ENCODE data around the gene SLC26A1. TPM values are rescaled to one million over a fixed set of nuclear protein-coding genes. Genes with fewer than 3 reads are reported as not detected.

Gene SLC26A1
- total RNA-seq, 4 donors from 2014 or later: 1.7 to 4.1 (median 2.8) TPM

DNA sequence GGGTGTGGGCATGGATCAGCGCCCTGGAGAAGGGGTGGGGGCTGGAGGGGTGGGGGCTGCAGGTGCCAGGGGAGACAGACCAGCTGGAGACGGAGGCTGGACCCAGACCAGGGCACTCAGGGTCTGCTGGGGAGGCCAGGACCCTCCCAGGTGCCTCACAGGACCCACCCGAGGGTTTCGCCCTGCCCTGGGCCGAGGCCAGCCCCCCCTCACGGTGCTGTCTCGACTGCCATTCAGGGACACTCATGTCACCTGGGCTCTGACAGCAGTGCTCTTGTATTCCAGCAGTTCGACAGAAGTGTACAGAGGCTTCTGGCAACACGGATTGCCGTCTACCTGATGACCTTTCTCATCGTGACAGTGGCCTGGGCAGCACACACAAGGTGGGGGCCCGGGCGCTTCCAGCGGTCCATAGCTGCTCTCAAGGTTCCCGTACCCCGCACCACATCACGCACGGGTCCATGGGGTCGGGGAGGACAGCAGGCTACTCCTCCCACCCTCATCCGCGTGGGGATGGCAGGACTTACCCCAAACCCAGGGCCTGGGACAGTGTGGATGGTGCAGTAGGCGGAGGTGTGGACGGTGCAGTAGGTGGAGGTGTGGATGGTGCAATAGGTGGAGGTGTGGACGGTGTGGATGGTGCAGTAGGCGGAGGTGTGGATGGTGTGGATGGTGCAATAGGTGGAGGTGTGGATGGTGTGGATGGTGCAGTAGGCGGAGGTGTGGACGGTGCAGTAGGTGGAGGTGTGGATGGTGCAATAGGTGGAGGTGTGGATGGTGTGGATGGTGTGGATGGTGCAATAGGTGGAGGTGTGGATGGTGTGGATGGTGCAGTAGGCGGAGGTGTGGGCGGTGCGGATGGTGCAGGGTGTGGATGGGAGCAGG lies 42.8 kb downstream of the SLC26A1 start:
- in situ Hi-C loops (cut with MboI; ENCODE audit: low pct_ligation_motif_present in 1 of 4, low pct_unique_long_range_greater_than_20kb in 1 of 4, low sequenced_read_pairs in 3 of 4): no loop called here
- WGBS, 2 donors (ENCODE audit: low coverage in 1 of 2): 90 to 100% methylated on average over 5 to 30 of the region's 30 CpGs
- intact Hi-C loops (cut with DNase I; ENCODE audit: low total_unique reads): no loop called here

DNA sequence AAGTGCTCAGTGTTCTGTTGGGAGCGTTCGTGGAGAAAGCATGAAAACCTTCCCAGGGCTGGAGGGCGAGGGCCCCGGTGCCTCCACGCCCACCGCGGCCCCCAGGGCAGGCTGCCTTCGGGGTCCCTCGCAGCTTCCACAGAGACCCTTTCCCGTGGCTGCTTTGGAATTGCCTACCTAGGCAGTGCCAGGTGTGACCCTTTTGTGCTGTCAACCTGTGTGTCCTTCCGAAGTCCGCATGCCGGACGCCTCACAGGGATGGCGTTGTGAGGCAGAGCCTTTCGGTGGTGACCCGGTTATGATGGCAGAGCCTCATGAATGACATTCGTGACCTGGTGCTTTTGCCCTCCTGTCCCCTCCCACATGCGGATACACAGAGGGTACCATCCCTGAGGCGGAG lies 43.5 kb downstream of the SLC26A1 start:
- 91% methylated on average over 20 of the region's 20 CpGs; no CpG with 5 or more reads in 1 of the 2 donors for WGBS, 2 donors (ENCODE audit: low coverage in 1 of 2)
- no peak for DNase-seq
- Histone ChIP-seq H3K4me3 (no peak overlapping the region), H3K9me3 (no peaks in the 10 kb centered on the region), H3K4me1 (no peaks in the 10 kb centered on the region), H3K27ac (no peak overlapping the region), H3K36me3 (peaks cover 0 to 5% (median 0%) of the 10 kb centered on the region in 4 donors), H3K27me3 (no peaks in the 10 kb centered on the region)
- intact Hi-C loops (cut with DNase I; ENCODE audit: low total_unique reads) (no loop called here), in situ Hi-C loops (cut with MboI; ENCODE audit: low pct_ligation_motif_present in 1 of 4, low pct_unique_long_range_greater_than_20kb in 1 of 4, low sequenced_read_pairs in 3 of 4) (no loop called here)
- TF ChIP-seq EP300 (IDR thresholded peaks at IDR 0.05; ENCODE audit: low read depth): no peak
- TF ChIP-seq POLR2A (IDR thresholded peaks at IDR 0.05): no peak
- no peak for TF ChIP-seq POLR2AphosphoS5 (IDR thresholded peaks at IDR 0.05)
- TF ChIP-seq, protein P1, sequence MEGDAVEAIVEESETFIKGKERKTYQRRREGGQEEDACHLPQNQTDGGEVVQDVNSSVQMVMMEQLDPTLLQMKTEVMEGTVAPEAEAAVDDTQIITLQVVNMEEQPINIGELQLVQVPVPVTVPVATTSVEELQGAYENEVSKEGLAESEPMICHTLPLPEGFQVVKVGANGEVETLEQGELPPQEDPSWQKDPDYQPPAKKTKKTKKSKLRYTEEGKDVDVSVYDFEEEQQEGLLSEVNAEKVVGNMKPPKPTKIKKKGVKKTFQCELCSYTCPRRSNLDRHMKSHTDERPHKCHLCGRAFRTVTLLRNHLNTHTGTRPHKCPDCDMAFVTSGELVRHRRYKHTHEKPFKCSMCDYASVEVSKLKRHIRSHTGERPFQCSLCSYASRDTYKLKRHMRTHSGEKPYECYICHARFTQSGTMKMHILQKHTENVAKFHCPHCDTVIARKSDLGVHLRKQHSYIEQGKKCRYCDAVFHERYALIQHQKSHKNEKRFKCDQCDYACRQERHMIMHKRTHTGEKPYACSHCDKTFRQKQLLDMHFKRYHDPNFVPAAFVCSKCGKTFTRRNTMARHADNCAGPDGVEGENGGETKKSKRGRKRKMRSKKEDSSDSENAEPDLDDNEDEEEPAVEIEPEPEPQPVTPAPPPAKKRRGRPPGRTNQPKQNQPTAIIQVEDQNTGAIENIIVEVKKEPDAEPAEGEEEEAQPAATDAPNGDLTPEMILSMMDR (IDR thresholded peaks at IDR 0.05): no peak

More for the DNA sequence above, 42.8 kb downstream of the SLC26A1 start:
- Histone ChIP-seq H3K36me3 (peaks cover 0 to 5% (median 0%) of the 10 kb centered on the region in 4 donors), H3K4me1 (no peaks in the 10 kb centered on the region), H3K27me3 (no peaks in the 10 kb centered on the region), H3K9me3 (no peaks in the 10 kb centered on the region), H3K27ac (no peak overlapping the region), H3K4me3 (no peak overlapping the region)
- TF ChIP-seq EP300 (IDR thresholded peaks at IDR 0.05; ENCODE audit: low read depth): no peak
- TF ChIP-seq, protein P1 (IDR thresholded peaks at IDR 0.05): no peak
- TF ChIP-seq POLR2A (IDR thresholded peaks at IDR 0.05): no peak
- no peak for TF ChIP-seq POLR2AphosphoS5 (IDR thresholded peaks at IDR 0.05)
- DNase-seq: no peak

DNA sequence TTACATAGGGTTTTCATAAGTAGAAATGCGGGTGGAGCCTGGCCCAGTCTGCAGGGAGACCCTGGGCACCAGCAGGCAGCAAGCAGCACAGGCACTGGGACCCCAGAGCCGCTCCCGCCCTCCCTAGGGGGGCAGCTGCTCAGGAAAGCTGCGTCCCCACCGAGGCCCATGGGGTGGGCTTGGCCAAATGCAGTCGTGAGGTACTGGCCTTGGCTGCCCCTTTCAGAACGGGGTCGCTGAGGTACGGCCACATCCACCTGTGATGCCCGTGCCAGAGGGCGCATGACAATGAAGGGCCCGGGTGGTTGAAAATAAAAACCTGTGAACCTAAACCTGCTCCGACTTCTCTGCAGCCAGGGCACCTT lies 44.3 kb downstream of the SLC26A1 start:
- no peaks in the 10 kb centered on the region for H3K27me3 ChIP-seq
- H3K27ac ChIP-seq: no peak overlapping the region
- peaks cover 0 to 5% (median 0%) of the 10 kb centered on the region in 4 donors for H3K36me3 ChIP-seq
- no peak for DNase-seq
- in situ Hi-C loops (cut with MboI; ENCODE audit: low pct_ligation_motif_present in 1 of 4, low pct_unique_long_range_greater_than_20kb in 1 of 4, low sequenced_read_pairs in 3 of 4): no loop called here
- H3K4me3 ChIP-seq: no peak overlapping the region
- 91% methylated on average over 13 of the region's 13 CpGs; no CpG with 5 or more reads in 1 of the 2 donors for WGBS, 2 donors (ENCODE audit: low coverage in 1 of 2)
- intact Hi-C loops (cut with DNase I; ENCODE audit: low total_unique reads): no loop called here
- no peaks in the 10 kb centered on the region for H3K9me3 ChIP-seq
- TF ChIP-seq POLR2A (IDR thresholded peaks at IDR 0.05) (no peak), POLR2AphosphoS5 (IDR thresholded peaks at IDR 0.05) (no peak), EP300 (IDR thresholded peaks at IDR 0.05; ENCODE audit: low read depth) (no peak)
- TF ChIP-seq, protein P1 (IDR thresholded peaks at IDR 0.05): no peak
- no peaks in the 10 kb centered on the region for H3K4me1 ChIP-seq

DNA sequence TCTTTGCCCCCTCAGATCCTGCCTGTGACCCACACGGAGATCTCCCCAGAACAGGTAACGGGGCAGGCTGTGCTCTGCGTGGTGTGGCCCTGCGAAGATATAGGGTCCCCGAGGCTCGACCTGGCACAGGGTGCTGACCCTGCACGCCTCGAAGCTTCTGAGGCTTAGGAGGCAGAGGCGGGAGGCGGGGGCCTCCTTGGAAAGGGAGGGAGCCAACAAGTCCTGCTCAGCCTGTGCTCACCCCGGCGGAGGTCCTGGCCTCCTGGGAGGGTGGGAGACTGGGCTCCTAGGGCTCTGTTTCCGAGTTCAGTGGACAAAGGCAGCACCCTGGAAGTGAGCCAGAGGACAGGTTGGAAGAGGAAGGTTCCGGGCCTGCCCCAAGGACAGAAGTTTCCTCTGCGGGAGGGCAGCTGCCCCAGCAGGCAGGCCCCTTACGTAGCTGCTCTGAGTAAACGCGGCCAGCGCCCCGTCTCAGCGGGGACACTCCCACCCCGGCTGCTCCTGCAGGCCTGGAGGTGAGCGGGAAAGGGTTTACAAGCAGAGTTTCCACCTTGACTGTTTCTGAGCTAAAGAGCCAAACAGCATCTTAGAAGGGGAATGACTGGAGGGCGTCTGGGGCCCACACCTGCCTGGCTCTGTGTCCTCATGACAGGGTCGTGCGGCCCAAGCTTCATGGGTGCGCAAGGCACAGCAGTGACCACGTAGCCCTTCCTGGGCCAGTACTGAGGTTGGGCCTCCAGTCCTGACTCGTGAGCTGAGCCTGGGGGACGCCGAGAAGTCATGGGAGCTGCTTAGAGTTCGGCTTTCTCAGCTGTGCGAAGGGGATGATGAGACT lies 44.9 kb downstream of the SLC26A1 start:
- Histone ChIP-seq H3K4me1 (no peaks in the 10 kb centered on the region), H3K27me3 (no peaks in the 10 kb centered on the region), H3K27ac (no peak overlapping the region), H3K36me3 (no peaks in the 10 kb centered on the region), H3K4me3 (no peak overlapping the region), H3K9me3 (no peaks in the 10 kb centered on the region)
- WGBS, 2 donors (ENCODE audit: low coverage in 1 of 2): 72 to 85% methylated on average over 4 to 31 of the region's 33 CpGs
- no peak for TF ChIP-seq POLR2AphosphoS5 (IDR thresholded peaks at IDR 0.05)
- no peak for TF ChIP-seq POLR2A (IDR thresholded peaks at IDR 0.05)
- TF ChIP-seq, protein P1 (IDR thresholded peaks at IDR 0.05): no peak
- no peak for TF ChIP-seq EP300 (IDR thresholded peaks at IDR 0.05; ENCODE audit: low read depth)
- no peak for DNase-seq
- intact Hi-C loops (cut with DNase I; ENCODE audit: low total_unique reads): no loop called here
- in situ Hi-C loops (cut with MboI; ENCODE audit: low pct_ligation_motif_present in 1 of 4, low pct_unique_long_range_greater_than_20kb in 1 of 4, low sequenced_read_pairs in 3 of 4): no loop called here

All from transverse colon (tissue), 4 donors.